HG03280 (cell line): ENCODE results near the gene ORM2.

Experiments used
- ATAC-seq: cut with Tn5 transposase; IDR thresholded peaks from one replicate; pipeline ENCODE4 v1.9.1; 2021; ENCODE audit warnings: mild to moderate bottlenecking, moderate library complexity; ENCODE audit not compliant: unreplicated experiment

The ORM2 gene

GRCh38 chr9:114367772-114368569, 38.3 kb downstream of the ORM2 start:
- ATAC-seq, result no peak

DNA sequence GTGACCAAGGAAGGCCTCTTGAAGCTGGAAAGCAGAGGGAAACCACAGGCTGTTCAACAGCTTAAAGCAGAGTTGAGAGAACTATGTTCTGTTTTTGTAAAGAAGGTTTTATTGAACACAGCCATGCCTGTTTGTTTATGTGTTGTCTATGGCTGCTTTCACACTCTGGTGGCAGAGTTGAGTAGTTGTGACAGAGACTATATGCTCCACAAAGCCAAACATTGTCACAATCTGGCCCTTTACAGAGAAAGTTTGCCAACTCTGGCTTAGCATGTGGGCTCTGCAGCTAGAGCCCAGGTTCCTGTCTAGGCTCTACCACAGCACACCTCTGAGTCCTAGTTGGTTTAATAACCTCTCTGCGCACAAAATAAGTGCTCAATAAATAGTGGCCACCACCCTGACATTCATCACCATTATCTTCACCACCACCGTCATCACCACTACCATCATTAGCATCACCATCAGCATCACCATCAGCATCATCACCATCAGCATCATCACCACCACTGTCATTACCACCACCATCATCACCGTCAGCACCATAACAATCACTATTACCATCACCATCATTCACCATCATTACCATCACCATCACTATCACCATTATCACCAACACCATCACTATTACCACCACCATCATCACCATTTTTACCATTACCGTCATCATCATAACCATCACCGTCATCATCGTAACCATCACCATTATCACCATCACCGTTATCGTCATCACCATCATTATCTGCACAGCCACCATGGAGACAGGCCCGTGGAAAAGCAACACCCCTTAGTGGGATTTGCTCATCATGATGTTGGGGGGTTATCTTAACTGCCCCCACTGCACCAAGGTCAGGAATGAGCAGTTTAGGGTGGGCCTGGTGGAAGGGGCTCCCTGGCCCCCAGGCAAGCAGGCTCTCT, 39.8 kb downstream of the ORM2 start:
- no peak for ATAC-seq

DNA sequence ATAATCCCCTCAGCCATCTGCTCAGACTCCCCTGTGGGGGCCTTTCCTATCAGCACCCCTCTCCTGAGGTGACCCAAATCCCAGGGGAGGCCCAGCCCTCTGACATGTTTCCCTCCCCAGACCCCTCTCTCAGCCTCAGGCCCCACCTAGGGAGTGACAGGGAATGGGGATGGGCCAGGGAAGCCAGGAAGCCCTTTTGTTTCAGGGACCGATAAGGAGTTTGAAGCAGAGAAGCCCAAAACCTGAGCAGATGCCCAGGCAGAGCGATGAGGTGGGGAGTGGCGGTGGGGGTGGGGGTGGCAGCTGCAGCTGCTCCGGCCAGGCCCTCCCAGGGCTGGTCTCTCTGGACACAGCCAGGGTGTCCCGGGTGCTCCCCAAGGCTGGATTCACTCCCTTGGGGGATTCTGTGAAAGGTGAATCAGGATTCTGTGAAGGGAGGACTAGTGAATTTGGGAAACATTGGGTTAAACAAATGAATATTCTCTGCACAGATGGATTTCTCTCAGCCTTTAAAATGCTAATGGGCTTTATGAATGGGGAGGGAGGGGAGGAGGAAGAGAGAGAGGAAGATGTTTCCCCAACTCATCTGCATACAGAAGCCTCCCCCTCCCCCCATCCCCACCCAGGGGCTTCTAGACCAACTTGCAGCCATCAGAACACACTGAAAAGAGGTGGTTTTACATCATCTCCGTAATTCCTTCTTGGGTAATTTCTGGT, 40.7 kb downstream of the ORM2 start:
- ATAC-seq, result no peak

DNA sequence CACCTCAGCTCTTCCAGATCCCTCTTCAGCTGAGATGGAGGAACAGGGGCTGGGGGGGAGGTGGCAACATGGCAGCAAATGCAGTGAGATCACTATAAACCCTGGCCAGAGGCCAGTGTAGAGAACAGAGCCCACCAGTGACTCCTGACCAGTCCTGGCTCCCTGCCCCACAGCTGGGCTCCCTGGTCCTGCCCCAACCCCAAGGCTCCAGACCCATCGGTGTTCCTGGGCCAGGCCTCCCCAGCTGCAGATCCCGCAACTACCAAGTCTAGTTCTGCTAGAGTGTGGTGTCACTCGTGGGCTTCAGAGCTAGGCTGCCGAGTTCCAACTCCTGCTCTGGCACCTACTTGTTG, 41.3 kb downstream of the ORM2 start:
- ATAC-seq, result no peak

DNA sequence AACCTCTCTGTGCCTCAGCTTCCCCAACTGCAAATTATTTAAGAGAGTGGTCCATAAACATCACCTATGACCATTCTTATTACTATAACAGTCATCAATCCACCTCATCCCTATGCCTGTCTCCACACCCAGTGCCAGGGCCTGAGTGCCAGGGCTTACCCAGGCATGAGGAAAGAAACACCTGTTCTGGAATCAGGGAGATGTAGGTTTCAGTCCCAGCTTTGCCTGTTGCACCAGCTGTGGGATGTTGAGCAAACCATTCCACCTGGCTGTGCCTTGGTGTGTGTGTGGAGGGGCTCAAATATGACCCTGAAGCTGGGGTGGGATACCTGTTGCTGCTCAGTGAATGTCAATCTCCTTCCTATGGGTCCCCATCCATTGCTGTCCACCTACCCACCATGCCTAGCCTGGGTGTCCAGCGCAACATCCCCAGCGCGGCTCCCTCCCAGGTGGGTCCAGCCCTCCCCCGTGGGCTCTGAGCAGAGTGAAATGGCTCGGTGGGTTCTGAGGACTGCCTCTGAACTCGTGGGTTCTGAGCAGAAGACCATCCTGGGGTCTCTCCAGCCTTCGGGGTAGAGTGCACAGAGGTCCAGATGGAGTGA, 41.8 kb downstream of the ORM2 start:
- no peak for ATAC-seq

GRCh38 chr9:114371973-114372917, 42.6 kb downstream of the ORM2 start:
- ATAC-seq, result no peak

GRCh38 chr9:114372921-114373448, 43.3 kb downstream of the ORM2 start:
- ATAC-seq, result peak; percentile 92

DNA sequence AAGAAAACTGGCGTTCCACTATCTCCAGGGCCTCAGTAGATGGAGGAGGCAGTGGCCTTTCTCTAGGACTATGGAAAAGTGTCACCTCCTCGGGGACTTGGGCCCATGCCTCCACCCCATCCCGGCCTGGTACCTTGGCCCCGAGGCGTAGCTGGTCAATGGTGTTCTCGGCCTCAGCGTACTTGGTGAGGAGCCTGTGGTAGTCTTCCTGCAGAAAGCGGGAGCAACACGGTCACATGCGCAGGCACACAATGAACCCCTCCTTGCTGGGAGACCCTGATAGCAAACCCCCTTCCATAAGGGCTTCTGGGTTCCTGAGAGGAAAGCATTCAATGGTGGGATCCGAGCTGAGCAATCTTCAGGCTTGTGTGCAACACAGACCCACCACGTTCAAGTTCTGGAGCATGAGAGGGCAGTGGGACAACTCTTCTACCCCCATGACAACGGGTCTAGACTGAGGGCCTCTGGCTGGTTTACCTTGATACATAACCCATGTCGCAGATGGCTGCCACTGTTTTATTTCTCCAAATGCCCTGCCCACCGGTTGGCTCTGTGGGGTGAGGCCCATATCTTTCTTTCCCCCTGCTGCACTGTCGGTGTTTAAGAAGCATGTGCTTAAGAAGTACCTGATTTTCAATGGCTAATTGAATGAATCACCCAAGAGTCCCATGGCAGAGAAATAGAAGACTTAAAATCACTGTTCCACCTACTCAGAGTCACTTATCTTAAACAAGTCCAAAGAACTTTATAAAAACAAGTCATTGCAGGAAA, 44.5 kb downstream of the ORM2 start:
- no peak for ATAC-seq

- ATAC-seq, result no peak
Observed at GRCh38 chr9:114374936-114375335, 45.3 kb downstream of the ORM2 start.

GRCh38 chr9:114375386-114376175, 45.9 kb downstream of the ORM2 start:
- ATAC-seq, result no peak

DNA sequence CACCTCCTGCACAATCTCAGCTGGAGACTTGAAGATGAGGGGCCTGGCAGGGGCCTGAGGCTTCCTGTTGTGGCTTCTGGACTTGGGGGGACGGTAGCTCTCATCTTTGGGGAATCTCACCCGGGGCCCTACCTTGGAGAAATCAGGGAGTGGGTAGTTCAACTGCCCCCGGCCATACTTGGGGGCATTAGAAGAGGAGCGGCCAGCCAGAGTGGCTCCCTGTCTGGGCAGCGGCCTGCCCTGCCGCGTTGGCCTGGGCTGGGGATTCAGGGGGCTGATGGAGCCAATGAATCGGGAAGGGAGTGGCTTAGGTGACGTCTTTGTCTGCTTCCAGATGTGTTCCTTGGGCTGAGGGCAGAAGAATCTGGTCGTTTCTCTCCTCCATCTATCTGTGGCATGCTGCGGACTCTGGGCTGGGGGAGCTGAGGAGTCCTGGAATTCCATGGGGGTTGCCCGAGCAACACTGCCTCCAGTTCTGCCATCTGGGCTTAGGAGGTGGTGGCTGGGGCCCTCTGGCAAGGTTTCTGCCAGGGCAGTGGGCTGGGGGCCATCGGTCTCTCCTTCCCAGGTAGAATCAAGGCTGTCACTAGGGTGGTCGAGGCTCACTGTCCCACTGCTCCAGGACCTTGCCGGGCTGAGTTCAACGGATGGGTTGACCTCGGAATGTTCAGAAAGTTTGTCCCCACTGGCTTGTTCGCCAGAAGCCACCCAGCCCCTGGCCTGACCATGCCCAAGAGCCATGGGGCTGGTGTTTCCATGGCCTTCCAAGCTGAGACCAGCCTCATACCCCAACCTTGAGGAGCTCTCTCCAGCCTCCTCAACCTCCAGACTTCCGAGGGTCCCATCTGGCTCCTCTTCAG, 47.1 kb downstream of the ORM2 start:
- ATAC-seq, result no peak

GRCh38 chr9:114378016-114378415, 48.3 kb downstream of the ORM2 start:
- no peak for ATAC-seq

DNA sequence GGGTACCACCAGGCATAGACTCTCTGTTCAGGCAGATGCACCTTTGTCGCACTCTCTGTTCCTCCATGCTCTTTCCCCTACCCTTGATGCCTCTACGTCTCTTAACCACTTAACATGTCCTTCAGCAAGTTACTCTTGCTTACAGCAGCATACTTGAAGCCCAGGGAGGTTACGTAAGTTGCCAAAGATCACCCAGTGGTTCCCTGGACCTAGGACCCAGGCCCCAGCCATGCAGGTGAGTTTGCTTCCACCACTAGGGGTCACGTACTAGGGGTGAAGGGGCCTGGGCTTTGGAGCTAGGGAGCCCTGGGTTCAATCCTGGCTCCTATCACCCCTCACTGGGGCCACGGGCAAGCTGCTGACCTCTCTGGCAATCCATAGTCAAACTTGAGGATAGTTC, 49.2 kb downstream of the ORM2 start:
- ATAC-seq, result no peak
